Measurements from ENCODE around the gene TSEN2. TPM values are rescaled to one million over a fixed set of nuclear protein-coding genes. Genes with fewer than 3 reads are reported as not detected.

TSEN2 gene
- total RNA-seq, 1 experiment from 2014 or later, result 35.5 TPM

DNA sequence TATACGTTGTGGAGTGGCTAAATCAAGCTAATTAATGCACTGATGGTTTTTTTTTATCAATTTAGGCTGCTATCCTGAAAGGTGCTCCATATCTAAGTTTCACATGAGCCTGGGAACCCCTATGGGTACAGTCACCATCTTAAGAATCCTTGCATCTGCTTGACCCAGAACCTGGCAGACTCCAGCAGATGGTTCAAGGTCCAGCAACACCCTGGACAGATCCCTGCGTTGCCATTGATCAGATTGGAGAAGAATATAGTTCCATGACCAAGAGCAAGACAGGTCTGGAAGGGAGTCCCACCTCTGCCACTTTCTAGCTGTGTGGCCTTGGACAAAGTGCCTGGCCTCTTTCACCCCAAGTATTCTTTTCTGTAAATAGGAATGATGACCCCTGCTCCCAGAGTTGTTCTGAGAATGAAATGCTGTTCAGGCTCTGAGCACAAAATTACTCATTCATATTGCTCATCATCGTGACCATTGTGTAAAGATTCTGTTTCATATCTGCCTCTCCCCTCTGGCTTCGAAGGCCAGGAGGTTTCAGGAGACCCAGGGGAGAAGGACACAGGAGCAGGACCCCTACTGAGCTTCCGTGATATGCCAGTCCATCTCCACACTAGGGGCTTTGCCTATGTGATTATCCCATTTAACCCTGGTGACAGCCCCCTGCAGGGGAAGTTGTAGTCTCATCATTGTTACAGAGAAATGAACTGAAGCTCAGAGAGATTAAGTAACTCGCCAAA, 30.0 kb upstream of the TSEN2 start:
- H3K27me3 ChIP-seq (ENCODE audit: insufficient read depth, low read length), result no peaks in the 10 kb centered on the region
- H3K4me3 ChIP-seq (replicated peaks in 1 of 2; ENCODE audit: low read depth in 1 of 2, low read length in 2 of 2), result no peak overlapping the region
- intact Hi-C loops (cut with micrococcal nuclease), result no loop called here
- peak overlapping the region; percentile 39 for H3K4me2 ChIP-seq (ENCODE audit: low read length)
- H4K20me1 ChIP-seq (ENCODE audit: insufficient read depth), result no peaks in the 10 kb centered on the region
- ChIA-PET RAD21 (ENCODE audit: low non-redundant PET in 1 of 2, low total read pairs in 2 of 2, uncharacterized antibody in 2 of 2, unreplicated experiment in 2 of 2) (no interaction called here), CTCF (interaction anchor here (0.6 kb wide), 1 partner anchor 25 kb away, joined by 3 read pairs; no protein-coding TSS in a partner anchor), POLR2A (no interaction called here)
- no TSS peak for BruUV-seq (replicated peaks)
- ATAC-seq (peak; percentile 17), DNase-seq (ENCODE audit: low read depth, low spot score) (no peak)
- no peak overlapping the region for H3K27ac ChIP-seq (ENCODE audit: low read depth, low read length)
- H3K9me2 ChIP-seq (ENCODE audit: insufficient read depth), result no peaks in the 10 kb centered on the region
- no peaks in the 10 kb centered on the region for H3K79me2 ChIP-seq (ENCODE audit: insufficient read depth, low read length)
- TF ChIP-seq SRF (IDR thresholded peaks at IDR 0.05; ENCODE audit: low read depth) (no peak), FOSL1 (IDR thresholded peaks at IDR 0.05; ENCODE audit: low read depth) (no peak; the same call in 1 of the 2 replicates), EGR1 (IDR thresholded peaks at IDR 0.05; ENCODE audit: low read depth) (no peak), YY1 (IDR thresholded peaks at IDR 0.05; ENCODE audit: extremely low read depth, insufficient replicate concordance, low read depth, low read length) (no peak), ZNF274 (IDR thresholded peaks at IDR 0.05; ENCODE audit: low read depth, low read length) (no peak), ELF1 (IDR thresholded peaks at IDR 0.05; ENCODE audit: borderline replicate concordance, low read depth) (no peak), ZFX (IDR thresholded peaks at IDR 0.05) (no peak)
- TF ChIP-seq, protein P1, sequence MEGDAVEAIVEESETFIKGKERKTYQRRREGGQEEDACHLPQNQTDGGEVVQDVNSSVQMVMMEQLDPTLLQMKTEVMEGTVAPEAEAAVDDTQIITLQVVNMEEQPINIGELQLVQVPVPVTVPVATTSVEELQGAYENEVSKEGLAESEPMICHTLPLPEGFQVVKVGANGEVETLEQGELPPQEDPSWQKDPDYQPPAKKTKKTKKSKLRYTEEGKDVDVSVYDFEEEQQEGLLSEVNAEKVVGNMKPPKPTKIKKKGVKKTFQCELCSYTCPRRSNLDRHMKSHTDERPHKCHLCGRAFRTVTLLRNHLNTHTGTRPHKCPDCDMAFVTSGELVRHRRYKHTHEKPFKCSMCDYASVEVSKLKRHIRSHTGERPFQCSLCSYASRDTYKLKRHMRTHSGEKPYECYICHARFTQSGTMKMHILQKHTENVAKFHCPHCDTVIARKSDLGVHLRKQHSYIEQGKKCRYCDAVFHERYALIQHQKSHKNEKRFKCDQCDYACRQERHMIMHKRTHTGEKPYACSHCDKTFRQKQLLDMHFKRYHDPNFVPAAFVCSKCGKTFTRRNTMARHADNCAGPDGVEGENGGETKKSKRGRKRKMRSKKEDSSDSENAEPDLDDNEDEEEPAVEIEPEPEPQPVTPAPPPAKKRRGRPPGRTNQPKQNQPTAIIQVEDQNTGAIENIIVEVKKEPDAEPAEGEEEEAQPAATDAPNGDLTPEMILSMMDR (IDR thresholded peaks at IDR 0.05 in 2 of 3, conservative IDR thresholded peaks at IDR 0.05 in 1 of 3; ENCODE audit: borderline replicate concordance in 1 of 3, insufficient read depth in 1 of 3, low read depth in 2 of 3, low read length in 2 of 3), result no peak
- H3K4me1 ChIP-seq (ENCODE audit: control insufficient read depth in 1 of 2, insufficient read depth in 2 of 2, low read length in 2 of 2), result peaks cover 5 to 18% of the 10 kb centered on the region in 2 experiments; a peak in 2 of 4 replicates
- no peaks in the 10 kb centered on the region for H3K36me3 ChIP-seq (ENCODE audit: control insufficient read depth in 1 of 2, insufficient read depth in 2 of 2, low read length in 2 of 2)
- no peaks in the 10 kb centered on the region for H3K9me3 ChIP-seq (ENCODE audit: control insufficient read depth in 1 of 2, insufficient read depth in 1 of 2, low read depth in 1 of 2, low read length in 2 of 2)
- H2AFZ ChIP-seq (ENCODE audit: low read depth, low read length, poor library complexity, severe bottlenecking), result no peak overlapping the region
- H3K9ac ChIP-seq (ENCODE audit: low read length), result no peak overlapping the region

All from HCT116 (cell line).